ENCODE data around the gene TIMP2. TPM values are rescaled to one million over a fixed set of nuclear protein-coding genes. Genes with fewer than 3 reads are reported as not detected.

The TIMP2 gene
- total RNA-seq, 4 donors from 2014 or later, result 119 to 399 (median 127) TPM

GRCh38 chr17:78818152-78818846 is 106.9 kb downstream of the TIMP2 start:
- Histone ChIP-seq H3K4me3 (no peak overlapping the region), H3K36me3 (no peaks in the 10 kb centered on the region), H3K27me3 (no peaks in the 10 kb centered on the region), H3K4me1 (peaks cover 0 to 2% of the 10 kb centered on the region in 2 donors), H3K9me3 (no peaks in the 10 kb centered on the region), H3K27ac (peak overlapping the region in 1 of 2 donors; percentile 73)
- DNase-seq, result no peak
- intact Hi-C loops (cut with DNase I; ENCODE audit: low total_unique reads), result no loop called here
- TF ChIP-seq POLR2A (IDR thresholded peaks at IDR 0.05), result no peak

- H3K27me3 ChIP-seq, result no peaks in the 10 kb centered on the region
- H3K4me3 ChIP-seq, result no peak overlapping the region
- DNase-seq, result no peak
- TF ChIP-seq POLR2A (IDR thresholded peaks at IDR 0.05) (no peak), CTCF (IDR thresholded peaks at IDR 0.05) (no peak)
- H3K27ac ChIP-seq, result no peak overlapping the region
- peaks cover 0 to 5% of the 10 kb centered on the region in 2 donors for H3K4me1 ChIP-seq
- H3K36me3 ChIP-seq, result no peaks in the 10 kb centered on the region
- intact Hi-C loops (cut with DNase I; ENCODE audit: low total_unique reads), result no loop called here
- H3K9me3 ChIP-seq, result no peaks in the 10 kb centered on the region
These were observed 108.1 kb downstream of the TIMP2 start for GRCh38 chr17:78817123-78817522.

- no peaks in the 10 kb centered on the region for H3K27me3 ChIP-seq
- peaks cover 0 to 5% of the 10 kb centered on the region in 2 donors for H3K4me1 ChIP-seq
- TF ChIP-seq CTCF (IDR thresholded peaks at IDR 0.05) (no peak), POLR2A (IDR thresholded peaks at IDR 0.05) (no peak)
- H3K27ac ChIP-seq, result no peak overlapping the region
- no peak overlapping the region for H3K4me3 ChIP-seq
- H3K36me3 ChIP-seq, result no peaks in the 10 kb centered on the region
- H3K9me3 ChIP-seq, result no peaks in the 10 kb centered on the region
- intact Hi-C loops (cut with DNase I; ENCODE audit: low total_unique reads), result no loop called here
- DNase-seq, result no peak
These were observed 109.5 kb downstream of the TIMP2 start for GRCh38 chr17:78815696-78816095.

- TF ChIP-seq POLR2A (IDR thresholded peaks at IDR 0.05) (no peak), CTCF (IDR thresholded peaks at IDR 0.05) (no peak)
- Histone ChIP-seq H3K4me3 (no peak overlapping the region), H3K4me1 (peaks cover 0 to 5% of the 10 kb centered on the region in 2 donors), H3K27ac (peak overlapping the region; percentile 32 to 64), H3K9me3 (no peaks in the 10 kb centered on the region), H3K27me3 (no peaks in the 10 kb centered on the region), H3K36me3 (no peaks in the 10 kb centered on the region)
- intact Hi-C loops (cut with DNase I; ENCODE audit: low total_unique reads), result no loop called here
- no peak for DNase-seq
These were observed 112.3 kb downstream of the TIMP2 start for GRCh38 chr17:78812855-78813254.

- Histone ChIP-seq H3K9me3 (no peaks in the 10 kb centered on the region), H3K27me3 (no peaks in the 10 kb centered on the region), H3K36me3 (no peaks in the 10 kb centered on the region), H3K4me1 (peaks cover 0 to 2% of the 10 kb centered on the region in 2 donors), H3K27ac (peak overlapping the region in 1 of 2 donors; percentile 24), H3K4me3 (no peak overlapping the region)
- no peak for DNase-seq
- TF ChIP-seq CTCF (IDR thresholded peaks at IDR 0.05) (no peak), POLR2A (IDR thresholded peaks at IDR 0.05) (no peak)
- intact Hi-C loops (cut with DNase I; ENCODE audit: low total_unique reads), result no loop called here
These were observed 117.0 kb downstream of the TIMP2 start for GRCh38 chr17:78808163-78808562.

Measured in uterus (tissue), 4 donors.